Right lobe of liver (tissue), 4 donors: ENCODE results near the gene RPS6KL1.

Experiments
- CTCF ChIP-seq, 4 donors: fragments of 200-600 bp in 3 of 4; fragments of 450-650 bp in 1 of 4; IDR thresholded peaks; one replicate each; pipeline versions ENCODE4 v1.5.1 to v1.8.0; 2016 to 2022; ENCODE audit warnings: antibody characterized with exemption in 4 of 4, mild to moderate bottlenecking in 2 of 4
- POLR2A ChIP-seq: fragments of 450-650 bp; IDR thresholded peaks from one replicate; pipeline ENCODE4 v1.6.1; 2017; ENCODE audit warnings: antibody characterized with exemption, mild to moderate bottlenecking
- donor health status: DM: no; HTN: no; CAD: no.
- donor health status: DM: no; HTN: no; CAD: no.
- donor health status: DM: no; HTN: yes; CAD: no.

GRCh38 chr14:74962493-74962892 lies 39.4 kb upstream of the RPS6KL1 start:
- TF ChIP-seq CTCF (IDR thresholded peaks at IDR 0.05) (no peak), POLR2A (no peak)
